ENCODE data around the gene SFXN5.

- TF ChIP-seq, protein P1, sequence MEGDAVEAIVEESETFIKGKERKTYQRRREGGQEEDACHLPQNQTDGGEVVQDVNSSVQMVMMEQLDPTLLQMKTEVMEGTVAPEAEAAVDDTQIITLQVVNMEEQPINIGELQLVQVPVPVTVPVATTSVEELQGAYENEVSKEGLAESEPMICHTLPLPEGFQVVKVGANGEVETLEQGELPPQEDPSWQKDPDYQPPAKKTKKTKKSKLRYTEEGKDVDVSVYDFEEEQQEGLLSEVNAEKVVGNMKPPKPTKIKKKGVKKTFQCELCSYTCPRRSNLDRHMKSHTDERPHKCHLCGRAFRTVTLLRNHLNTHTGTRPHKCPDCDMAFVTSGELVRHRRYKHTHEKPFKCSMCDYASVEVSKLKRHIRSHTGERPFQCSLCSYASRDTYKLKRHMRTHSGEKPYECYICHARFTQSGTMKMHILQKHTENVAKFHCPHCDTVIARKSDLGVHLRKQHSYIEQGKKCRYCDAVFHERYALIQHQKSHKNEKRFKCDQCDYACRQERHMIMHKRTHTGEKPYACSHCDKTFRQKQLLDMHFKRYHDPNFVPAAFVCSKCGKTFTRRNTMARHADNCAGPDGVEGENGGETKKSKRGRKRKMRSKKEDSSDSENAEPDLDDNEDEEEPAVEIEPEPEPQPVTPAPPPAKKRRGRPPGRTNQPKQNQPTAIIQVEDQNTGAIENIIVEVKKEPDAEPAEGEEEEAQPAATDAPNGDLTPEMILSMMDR (IDR thresholded peaks at IDR 0.05), result no peak
- no peak for TF ChIP-seq POLR2AphosphoS5 (IDR thresholded peaks at IDR 0.05; ENCODE audit: low read depth, low read length)
- TF ChIP-seq SIN3A (IDR thresholded peaks at IDR 0.05; ENCODE audit: borderline replicate concordance, insufficient read depth, low read depth, low read length), result no peak
Measured at GRCh38 chr2:72982219-72982618, 89.3 kb downstream of the SFXN5 start.

Data from Panc1 (cell line).